Ascending aorta (tissue), 1 donor: ENCODE measurements around the gene HASPIN. TPM values are rescaled to one million over a fixed set of nuclear protein-coding genes. Genes with fewer than 3 reads are reported as not detected.

Source experiments
- total RNA-seq: library from RNA; depleted of rRNA; stranded (reverse); fragments of >200 nt; gene quantifications from one replicate; pipeline ENCODE4 v1.1.0, GENCODE V29; 2016

HASPIN gene
- total RNA-seq, 1 donor from 2014 or later = 2.7 TPM

Other genes starting within 250 kb of the HASPIN start
- gene ASPA, start 247.9 kb upstream of the HASPIN start, total RNA-seq = 0.11 TPM
- 0.11 TPM for gene TRPV3, start 166.1 kb upstream of the HASPIN start, total RNA-seq
- gene TRPV1, start 114.5 kb upstream of the HASPIN start, total RNA-seq = 15.9 TPM
- gene SHPK, start 87.7 kb upstream of the HASPIN start, total RNA-seq = 0.32 TPM
- 16.7 TPM for gene CTNS, start 87.1 kb upstream of the HASPIN start, total RNA-seq
- gene TAX1BP3, start 55.3 kb upstream of the HASPIN start, total RNA-seq = 165 TPM
- gene EMC6, start 55.1 kb upstream of the HASPIN start, total RNA-seq = 75.0 TPM
- gene P2RX5, start 27.7 kb upstream of the HASPIN start, total RNA-seq = not detected
- gene ITGAE, start 77.3 kb downstream of the HASPIN start, total RNA-seq = 15.8 TPM
- gene NCBP3, start 122.3 kb downstream of the HASPIN start, total RNA-seq = 3.9 TPM
- 3.6 TPM for gene CAMKK1, start 169.2 kb downstream of the HASPIN start, total RNA-seq
- gene P2RX1, start 192.6 kb downstream of the HASPIN start, total RNA-seq = not detected
- gene ATP2A3, start 240.5 kb downstream of the HASPIN start, total RNA-seq = 27.2 TPM